Right forelimb (tissue), 1 donor: Measurements from ENCODE around the gene TMSB4X.
"Not testable (repeated sequence)": the region's sequence is repeated elsewhere in the genome, so short reads cannot be mapped to it uniquely, and the experiment has no call there.

Source experiments
- DNase-seq: peaks from one replicate; pipeline ENCODE4 v3.0.0-alpha.2; 2018

Gene TMSB4X

DNA sequence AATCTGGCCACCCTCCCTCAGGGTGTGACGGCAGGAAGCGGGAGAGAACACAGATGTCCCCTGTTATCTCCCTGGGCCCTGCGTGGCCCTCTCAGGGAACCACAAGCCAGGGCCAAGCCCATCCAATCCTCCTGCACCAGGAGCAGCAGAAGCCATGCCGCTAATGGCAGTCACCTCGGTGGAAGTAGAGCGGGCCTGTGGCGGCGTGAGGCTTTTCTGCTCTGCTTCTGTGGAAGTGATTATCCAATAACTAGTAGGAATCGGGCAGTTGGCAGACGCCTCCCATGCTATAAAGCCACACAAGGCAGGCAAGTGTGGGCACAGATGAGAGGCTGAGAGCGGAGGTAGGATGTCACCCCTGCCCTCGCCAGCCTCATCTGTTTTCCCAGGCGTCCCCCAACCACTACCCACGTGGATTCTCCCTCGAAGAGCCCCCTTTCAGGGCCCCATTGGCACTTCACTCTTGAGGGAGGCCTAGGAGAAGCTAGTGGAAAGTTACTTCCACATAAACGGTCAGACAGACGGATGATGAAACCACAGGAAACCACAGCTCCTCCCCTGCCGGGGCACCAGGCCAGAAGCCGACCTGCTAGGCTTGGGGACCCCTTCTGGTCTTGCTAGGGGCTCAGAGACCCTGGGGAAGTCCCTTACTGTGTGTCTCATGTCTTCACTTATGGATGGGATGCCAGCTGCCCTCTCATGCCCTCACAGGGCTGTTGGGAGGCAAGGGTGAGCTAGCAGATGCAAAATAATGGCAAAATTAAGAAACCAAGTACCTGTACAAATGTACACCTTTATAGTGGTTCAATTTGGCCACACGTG is 18.8 kb upstream of the TMSB4X start:
- DNase-seq, result peak; percentile 68

DNA sequence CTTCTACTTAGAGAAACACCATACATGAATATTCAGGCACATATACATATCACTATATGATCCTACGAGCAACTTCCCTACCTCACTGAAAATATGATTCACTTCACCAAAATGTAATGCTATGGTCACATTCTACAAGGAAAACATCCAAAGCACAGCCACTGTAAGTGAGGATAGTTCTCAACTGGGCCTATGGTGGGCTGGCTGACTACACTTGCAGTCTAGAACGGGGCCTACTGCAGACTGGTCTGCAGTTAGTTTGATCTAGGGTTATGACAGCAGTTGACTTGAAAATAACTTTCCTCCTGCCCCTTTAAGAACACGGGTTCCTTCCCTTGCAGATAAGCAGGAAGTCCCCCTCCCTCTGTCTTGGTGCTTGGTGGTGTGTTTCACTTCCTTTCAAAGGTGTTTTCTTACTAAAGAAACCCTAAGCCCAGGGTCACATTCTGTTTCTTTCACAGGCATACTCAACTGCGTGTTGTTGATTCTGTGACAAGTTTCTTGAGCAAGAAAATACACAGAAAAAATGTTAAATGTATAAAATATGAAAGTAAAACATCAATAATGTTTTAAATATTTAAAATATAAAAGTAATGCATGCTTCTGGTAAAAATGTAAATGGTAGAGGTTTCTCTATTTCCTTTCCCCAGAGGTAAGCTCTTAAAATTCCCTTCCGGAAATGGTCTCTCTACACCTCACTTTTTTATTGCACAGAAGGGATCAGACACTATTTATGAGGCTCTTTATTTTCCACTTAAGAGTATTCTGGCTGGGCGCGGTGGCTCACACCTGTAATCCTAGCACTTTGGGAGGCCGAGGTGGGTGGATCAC is 18.0 kb upstream of the TMSB4X start:
- DNase-seq, result no peak

- DNase-seq, result no peak
Measured at GRCh38 chrX:12958059-12958458, 16.9 kb upstream of the TMSB4X start.

DNA sequence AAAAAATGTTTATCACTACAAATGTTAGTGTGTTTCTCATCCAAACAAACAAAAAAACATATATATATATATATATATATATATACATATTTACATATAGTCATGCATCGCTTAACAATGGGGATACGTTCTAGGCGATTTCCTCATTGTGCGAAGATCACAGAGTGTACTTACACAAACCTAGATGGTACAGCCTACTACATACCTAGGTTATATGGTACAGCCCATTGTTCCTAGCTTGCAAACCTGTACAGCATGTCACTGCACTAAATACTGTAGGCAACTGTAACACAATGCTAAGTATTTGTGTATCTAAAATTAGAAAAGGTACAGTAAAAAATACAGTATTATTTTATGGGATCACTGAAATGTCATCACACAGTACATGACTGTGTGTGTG is 16.4 kb upstream of the TMSB4X start:
- DNase-seq, result no peak

DNA sequence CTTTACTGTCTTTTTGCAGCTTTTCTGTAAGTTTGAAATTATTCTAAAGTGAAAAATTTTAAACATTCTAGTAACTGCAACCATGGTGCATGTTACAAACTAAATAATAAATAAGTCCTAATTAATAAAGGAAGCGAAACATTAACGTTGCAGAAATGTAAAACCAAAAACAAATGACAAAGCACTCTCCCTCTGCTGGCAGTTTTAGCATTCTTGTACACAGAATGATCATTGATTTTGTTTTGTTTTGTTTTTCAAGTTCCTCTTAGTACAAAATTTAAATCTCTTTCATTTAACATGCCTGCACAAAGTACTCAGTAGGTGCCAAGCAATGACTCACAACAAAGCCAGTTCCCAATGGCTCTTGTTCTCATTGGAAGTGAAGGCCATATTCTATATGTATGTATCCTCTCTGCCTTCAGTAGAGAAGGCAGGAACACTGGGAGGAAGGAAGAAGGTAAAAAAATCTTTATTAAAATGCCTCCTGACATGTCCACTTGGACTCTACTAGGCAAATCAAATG is 13.7 kb upstream of the TMSB4X start:
- DNase-seq, result no peak

GRCh38 chrX:12962041-12962504 is 12.8 kb upstream of the TMSB4X start:
- DNase-seq, result no peak

DNA sequence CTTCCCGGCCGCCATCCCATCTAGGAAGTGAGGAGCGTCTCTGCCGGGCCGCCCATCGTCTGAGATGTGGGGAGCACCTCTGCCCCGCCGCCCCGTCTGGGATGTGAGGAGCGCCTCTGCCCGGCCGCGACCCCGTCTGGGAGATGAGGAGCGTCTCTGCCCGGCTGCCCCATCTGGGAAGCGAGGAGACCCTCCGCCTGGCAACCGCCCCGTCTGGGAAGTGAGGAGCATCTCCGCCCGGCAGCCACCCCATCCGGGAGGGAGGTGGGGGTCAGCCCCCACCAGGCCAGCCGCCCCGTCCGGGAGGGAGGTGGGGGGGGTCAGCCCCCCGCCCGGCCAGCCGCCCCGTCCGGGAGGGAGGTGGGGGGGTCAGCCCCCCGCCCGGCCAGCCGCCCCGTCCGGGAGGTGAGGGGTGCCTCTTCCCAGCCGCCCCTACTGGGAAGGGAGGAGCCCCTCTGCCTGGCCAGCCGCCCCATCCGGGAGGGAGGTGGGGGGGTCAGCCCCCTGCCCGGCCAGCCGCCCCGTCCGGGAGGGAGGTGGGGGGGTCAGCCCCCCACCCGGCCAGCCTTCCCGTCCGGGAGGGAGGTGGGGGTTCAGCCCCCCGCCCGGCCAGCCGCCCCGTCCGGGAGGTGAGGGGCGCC is 11.6 kb upstream of the TMSB4X start:
- not testable (repeated sequence) for DNase-seq

DNA sequence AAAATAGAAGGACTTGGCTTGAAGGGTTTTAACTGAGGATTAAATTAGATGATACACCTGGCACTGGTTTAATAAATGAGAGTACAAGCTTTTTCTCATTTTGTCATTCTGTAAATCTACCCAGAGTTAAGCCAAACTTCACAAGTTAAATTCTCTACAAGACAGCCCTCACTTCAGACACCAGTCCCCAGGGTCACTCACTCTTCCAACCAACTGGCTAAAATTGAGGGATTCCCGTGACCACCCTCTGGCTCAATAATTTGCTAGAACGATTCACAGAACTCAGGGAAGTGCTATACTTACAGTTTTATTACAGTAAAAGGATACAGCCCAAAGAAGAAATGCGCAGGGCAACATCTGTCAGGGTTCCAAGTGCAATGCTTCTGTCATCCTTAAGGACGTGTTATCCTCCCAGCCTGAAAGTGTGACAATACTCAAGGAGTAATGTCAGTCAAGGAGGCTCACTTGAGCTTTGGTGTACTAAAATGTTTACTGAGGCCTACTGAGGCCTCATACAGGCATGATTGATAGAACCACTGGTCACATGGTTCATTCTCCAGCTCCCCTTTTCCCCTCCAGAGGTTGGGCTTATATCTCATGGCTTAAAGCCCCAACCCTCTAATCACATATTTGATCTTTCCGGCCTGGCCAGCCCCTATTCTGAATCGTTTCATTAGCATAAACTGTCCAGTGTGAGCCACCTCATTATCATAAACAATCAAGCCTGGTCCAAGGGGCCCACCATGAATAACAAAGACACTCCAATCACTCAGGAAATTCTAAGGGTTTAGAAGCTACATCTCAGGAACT is 9.6 kb upstream of the TMSB4X start:
- no peak for DNase-seq

- no peak for DNase-seq
Measured at GRCh38 chrX:12966151-12966550, 8.8 kb upstream of the TMSB4X start.

DNA sequence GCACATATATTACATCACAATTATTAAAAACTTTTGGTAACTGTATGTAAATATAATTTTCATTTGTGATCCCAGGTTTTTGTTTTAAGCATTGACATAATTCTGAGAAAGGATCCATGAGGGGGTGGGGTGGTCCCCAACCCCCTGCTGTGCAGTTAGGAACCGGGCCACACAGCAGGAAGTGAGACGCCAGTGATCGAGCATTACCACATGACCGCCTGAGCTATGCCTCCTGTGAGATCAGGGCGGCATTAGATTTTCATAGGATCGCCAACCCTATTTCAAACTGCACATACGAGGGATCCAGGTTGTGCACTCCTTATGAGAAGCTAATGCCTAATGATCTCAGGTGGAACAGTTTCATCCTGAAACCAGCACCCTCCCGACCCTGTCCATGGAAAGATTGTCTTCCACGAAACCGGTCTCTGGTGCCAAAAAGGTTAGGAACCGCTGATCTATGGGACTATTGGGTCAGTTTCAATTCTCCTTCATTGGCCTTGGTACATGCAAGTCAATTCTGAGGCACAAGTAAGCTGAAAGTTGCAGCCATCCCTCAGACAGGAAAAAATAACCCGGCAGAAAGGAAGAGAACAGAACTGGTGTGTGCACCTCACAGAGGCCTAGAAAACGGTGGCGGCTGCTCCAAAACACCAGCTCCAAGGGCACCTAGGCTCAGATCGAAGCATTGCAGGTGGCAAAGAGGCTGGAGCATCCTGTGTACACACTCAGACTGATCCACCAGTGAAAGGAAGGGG is 7.0 kb upstream of the TMSB4X start:
- DNase-seq, result no peak

- DNase-seq, result peak; percentile 48
Measured at GRCh38 chrX:12970691-12971202, 4.2 kb upstream of the TMSB4X start.

DNA sequence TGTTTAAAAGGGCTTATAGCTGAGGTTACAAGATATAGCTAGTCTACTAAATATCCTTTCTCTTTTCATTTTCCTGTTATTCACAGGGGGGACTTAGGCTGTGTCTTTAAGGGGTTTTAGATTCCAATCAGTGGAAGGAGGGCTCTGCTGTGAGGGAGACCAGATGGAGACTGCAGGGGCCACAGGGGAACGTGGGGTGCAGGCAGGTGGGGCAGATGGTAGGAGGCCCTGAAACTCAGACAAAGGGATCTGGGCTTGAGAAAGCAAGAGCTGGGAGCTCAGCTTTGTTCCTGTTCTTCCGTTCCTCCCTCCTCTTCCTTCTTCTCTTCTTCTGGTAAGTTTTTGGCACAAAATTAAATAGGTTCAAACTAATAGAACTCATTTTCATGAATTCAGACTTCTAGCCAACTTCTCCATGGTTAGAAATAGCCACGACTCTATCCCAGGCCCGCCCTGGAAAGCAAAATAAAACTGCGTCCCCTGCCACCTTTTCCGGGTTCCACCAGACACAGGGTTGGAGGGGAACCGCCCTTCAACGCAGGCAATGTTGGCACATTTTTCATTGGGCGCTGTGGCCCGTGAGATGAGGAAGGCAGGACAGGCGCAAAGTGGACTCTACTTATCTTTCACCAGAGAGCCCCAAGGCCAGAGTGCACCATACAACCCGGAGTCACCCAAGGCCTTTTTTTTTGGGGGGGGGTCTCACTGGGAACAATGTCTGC is 3.5 kb upstream of the TMSB4X start:
- no peak for DNase-seq

DNA sequence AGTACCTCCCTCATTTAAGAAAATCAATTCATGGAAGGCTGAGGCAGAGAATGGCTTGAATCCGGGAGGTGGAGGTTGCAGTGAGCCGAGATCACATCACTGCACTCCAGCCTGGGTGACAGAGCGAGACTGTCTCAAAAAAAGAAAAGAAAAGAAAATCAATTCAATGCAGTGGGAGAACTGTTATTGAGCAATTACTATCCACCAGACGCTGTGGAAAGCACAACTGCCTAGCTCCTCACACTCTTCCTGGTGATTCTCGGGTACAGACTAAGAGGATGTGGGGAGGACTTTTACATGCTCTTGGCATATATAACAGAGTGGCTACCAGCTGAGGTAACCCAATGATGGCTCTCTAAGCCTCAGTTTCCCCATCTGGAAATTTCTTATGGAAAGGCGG is 2.7 kb upstream of the TMSB4X start:
- no peak for DNase-seq

DNA sequence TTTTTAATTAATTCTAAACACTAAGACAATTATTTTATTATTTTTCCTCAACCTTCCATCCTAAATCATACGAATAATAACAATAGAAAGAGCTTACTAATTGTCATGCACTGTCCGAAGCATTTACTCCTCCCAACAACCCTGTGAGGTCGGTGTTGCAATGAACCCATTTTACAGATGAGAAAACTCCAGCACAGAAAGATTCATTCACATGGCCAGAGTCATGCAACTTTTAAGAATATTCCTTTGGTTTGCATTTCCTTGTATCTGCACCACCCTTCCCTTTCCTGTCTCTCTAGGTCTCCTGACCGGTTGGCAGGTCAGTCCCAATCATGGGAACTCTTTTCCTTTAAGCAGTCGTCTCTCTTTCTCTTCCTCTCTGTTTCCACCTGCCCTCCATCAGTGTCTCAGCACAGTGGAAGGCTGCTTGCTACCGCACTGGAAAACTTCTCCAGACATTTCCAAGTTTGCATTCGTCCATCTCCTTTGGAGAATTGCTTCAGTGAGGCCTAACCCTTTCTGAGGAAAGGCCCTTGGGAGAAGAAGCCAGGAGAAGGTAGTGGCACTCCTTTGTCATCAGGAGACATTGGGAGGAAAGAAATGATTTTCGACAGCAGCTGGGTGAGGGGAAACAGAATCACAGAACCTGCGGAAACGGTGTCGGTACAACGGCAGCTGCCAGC is 1.9 kb upstream of the TMSB4X start:
- no peak for DNase-seq

DNA sequence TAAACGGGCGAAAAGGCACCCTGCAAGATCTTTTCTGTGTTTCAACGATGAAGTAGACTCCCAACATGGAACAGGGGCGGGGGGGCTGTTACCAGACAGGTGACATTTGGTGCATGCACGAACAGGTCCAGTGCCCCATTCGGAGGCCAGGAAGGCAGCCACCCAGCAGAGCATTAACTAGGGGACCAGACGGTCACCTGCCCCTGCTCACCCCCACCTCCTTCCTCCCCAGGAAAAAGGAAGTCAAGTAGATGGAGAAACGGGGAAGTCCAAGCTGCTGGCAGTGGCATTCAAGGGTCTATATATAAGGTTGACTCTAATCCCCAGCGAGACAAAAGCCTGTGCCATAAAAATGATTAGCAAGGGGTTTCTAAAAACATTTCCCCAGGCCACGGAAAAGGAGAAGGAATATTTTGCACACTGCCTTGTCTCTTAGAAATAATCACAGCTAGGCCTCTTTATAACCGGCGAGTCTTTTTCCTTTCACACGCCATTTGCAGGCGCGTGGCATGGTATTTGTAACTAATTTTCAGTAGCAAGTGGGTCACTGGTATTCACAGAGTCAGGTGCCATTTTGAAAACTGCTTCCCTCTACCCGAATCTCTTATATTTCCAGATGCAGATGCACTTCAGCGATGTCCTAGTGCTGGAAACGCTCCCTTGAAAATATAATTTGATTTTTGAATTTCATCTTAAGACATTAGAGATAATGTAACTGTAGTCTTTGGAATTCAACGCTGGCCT is 1.2 kb upstream of the TMSB4X start:
- DNase-seq, result no peak

GRCh38 chrX:12974305-12974795 is 560 bp upstream of the TMSB4X start:
- DNase-seq, result no peak

DNA sequence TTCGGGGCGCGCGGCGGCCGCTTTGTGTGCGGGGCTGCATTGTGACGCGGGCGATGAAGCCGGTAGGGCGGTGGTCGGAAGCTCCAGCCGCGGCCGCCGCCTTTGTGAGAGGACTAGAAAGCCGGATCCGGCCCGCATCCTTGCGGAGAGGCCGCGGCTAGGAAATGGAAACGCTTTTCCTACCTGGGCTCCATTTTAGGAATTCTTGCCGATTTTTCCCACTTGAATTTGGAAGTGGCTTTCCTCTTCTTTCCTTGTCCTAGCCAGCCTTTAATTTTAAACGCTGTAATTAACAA is 708 bp downstream of the TMSB4X start:
- DNase-seq, result no peak

GRCh38 chrX:12975991-12976558 is 1.2 kb downstream of the TMSB4X start:
- peak; percentile 72 for DNase-seq
